K562 (cell line): ENCODE results near the gene KASH5. TPM values are rescaled to one million over a fixed set of nuclear protein-coding genes. Genes with fewer than 3 reads are reported as not detected.

Experiments
- ATF1 ChIP-seq, 2 experiments: fragments of 450-650 bp in 1 of 2; IDR thresholded peaks; 2 replicates each; pipeline ENCODE4 v1.6.1; 2016; ENCODE audit warnings: missing compliant biosample characterization in 1 of 2, missing genetic modification characterization in 1 of 2
- CBX3 ChIP-seq, 2 experiments: IDR thresholded peaks; 1 replicate in 1 of 2; 2 replicates in 1 of 2; pipeline ENCODE4 v1.6.1; 2012; ENCODE audit warnings: inconsistent platforms in 2 of 2, low read length in 2 of 2, borderline replicate concordance in 1 of 2, control low read depth in 1 of 2
- CHCHD3 ChIP-seq: fragments of 250-450 bp; sonication (Bioruptor Pico); IDR thresholded peaks from 2 replicates; pipeline ENCODE4 v2.1.2; 2022; ENCODE audit warnings: mild to moderate bottlenecking
- CREM ChIP-seq: IDR thresholded peaks from 2 replicates; pipeline ENCODE4 v1.6.1; 2014; ENCODE audit warnings: antibody characterized with exemption, low read depth
- FUS ChIP-seq: fragments of 200-400 bp; formaldehyde crosslinking; optimal IDR thresholded peaks from 2 replicates; pipeline ENCODE3; 2017; ENCODE audit warnings: low read depth, low read length
- IRF9 ChIP-seq: fragments of 450-650 bp; IDR thresholded peaks from 2 replicates; pipeline ENCODE4 v1.6.1; 2016; ENCODE audit warnings: missing biosample characterization, missing genetic modification characterization
- KAT7 ChIP-seq: sonication (generic); formaldehyde crosslinking; IDR thresholded peaks from 2 replicates; pipeline ENCODE4 v1.8.0; 2022; ENCODE audit warnings: missing genetic modification reagents, mild to moderate bottlenecking, borderline replicate concordance
- KLF13 ChIP-seq: fragments of 450-650 bp; IDR thresholded peaks from 2 replicates; pipeline ENCODE4 v1.6.1; 2016; ENCODE audit warnings: missing genetic modification characterization, low read depth, mild to moderate bottlenecking, missing compliant biosample characterization, moderate library complexity, borderline replicate concordance
- MYBL2 ChIP-seq, 2 experiments: fragments of 450-650 bp in 1 of 2; sonication (generic) in 1 of 2; formaldehyde crosslinking in 1 of 2; IDR thresholded peaks; 2 replicates each; pipeline versions ENCODE4 v1.6.1 to v1.8.1; 2017 to 2022; ENCODE audit warnings: borderline replicate concordance in 1 of 2, inconsistent platforms in 1 of 2, low read depth in 1 of 2, mild to moderate bottlenecking in 1 of 2, missing genetic modification reagents in 1 of 2, moderate library complexity in 1 of 2
- PRDM10 ChIP-seq: fragments of 450-650 bp; IDR thresholded peaks from 2 replicates; pipeline ENCODE4 v1.6.1; 2018; ENCODE audit not compliant: partially characterized antibody
- RHOXF2B ChIP-seq: fragments of 250-450 bp; sonication (Bioruptor Pico); conservative IDR thresholded peaks from 2 replicates; pipeline ENCODE4 v1.5.1; 2021
- SIX5 ChIP-seq, 2 experiments: IDR thresholded peaks; 2 replicates each; pipeline ENCODE4 v1.6.1; 2011; ENCODE audit warnings: low read length in 2 of 2, borderline replicate concordance in 1 of 2, low read depth in 1 of 2, mild to moderate bottlenecking in 1 of 2, moderate library complexity in 1 of 2; ENCODE audit not compliant: insufficient read depth in 1 of 2
- SMC3 ChIP-seq: conservative IDR thresholded peaks from 2 replicates; pipeline ENCODE4 v1.6.1; 2011; ENCODE audit warnings: low read depth, low read length, improper control_type of control experiment; ENCODE audit not compliant: insufficient read depth
- TFAP4 ChIP-seq: sonication (generic); formaldehyde crosslinking; IDR thresholded peaks from 2 replicates; pipeline ENCODE4 v1.8.0; 2022; ENCODE audit warnings: missing genetic modification reagents, mild to moderate bottlenecking, moderate library complexity, borderline replicate concordance
- USF1 ChIP-seq: sonication (generic); formaldehyde crosslinking; IDR thresholded peaks from 2 replicates; pipeline ENCODE4 v1.9.0; 2022; ENCODE audit warnings: mild to moderate bottlenecking, missing genetic modification reagents
- USF2 ChIP-seq: sonication (generic); formaldehyde crosslinking; IDR thresholded peaks from 2 replicates; pipeline ENCODE4 v1.5.0; 2020; ENCODE audit warnings: missing genetic modification reagents
- YY1 ChIP-seq, 3 experiments: IDR thresholded peaks; 2 replicates each; pipeline ENCODE4 v1.6.1; 2011; ENCODE audit warnings: low read length in 2 of 3, mild to moderate bottlenecking in 2 of 3, moderate library complexity in 2 of 3, borderline replicate concordance in 1 of 3, control low read depth in 1 of 3, low read depth in 1 of 3; ENCODE audit not compliant: insufficient read depth in 3 of 3, insufficient replicate concordance in 2 of 3, control insufficient read depth in 1 of 3, insufficient read length in 1 of 3; ENCODE audit errors: extremely low read depth in 1 of 3
- ZNF174 ChIP-seq: fragments of 250-450 bp; sonication (Bioruptor Pico); IDR thresholded peaks from 2 replicates; pipeline ENCODE4 v1.4.0; 2020; ENCODE audit warnings: mild to moderate bottlenecking
- polyA plus RNA-seq, 8 experiments: library from polyadenylated mRNA; depleted of rRNA in 4 of 8; stranded (reverse) in 5 of 8; unstranded in 3 of 8; fragments of >200 nt; fragmentation: Nextera tagmentation in 2 of 8; fragmentation: Illumina TruSeq in 1 of 8; extraction: Ambion mirVana in 2 of 8; extraction: Trizol in 1 of 8; gene quantifications; 2 replicates each; pipeline versions ENCODE4 v1.2.1 to v1.2.3, GENCODE V29; 2011 to 2014; ENCODE audit warnings: inconsistent platforms in 1 of 8, missing spikeins in 1 of 8
- total RNA-seq, 7 experiments: library from RNA; depleted of rRNA in 6 of 7; stranded (reverse); fragments of >200 nt in 6 of 7; fragmentation: Illumina TruSeq in 2 of 7; extraction: Trizol in 2 of 7; gene quantifications; 2 replicates each; pipeline versions ENCODE4 v1.2.1 to v1.2.3, GENCODE V29; 2011 to 2021; ENCODE audit warnings: low replicate concordance in 1 of 7

Gene KASH5
- total and polyA plus RNA-seq, 9 of the 15 experiments (the other 6 are each of a cell fraction or from before 2014, with no cell fraction given): 0.07 to 0.84 (median 0.34) TPM; not detected in 1

GRCh38 chr19:49347835-49348234 lies 40.2 kb upstream of the KASH5 start (continued):
- 0 out of 2 replicates have a peak, but pooled peaks have one; percentile 28 for TF ChIP-seq TFAP4 (CRISPR knock-in tag)
- TF ChIP-seq RHOXF2B (CRISPR knock-in tag): no peak
- TF ChIP-seq SMC3: 0 out of 2 replicates have a peak, but pooled peaks have one; percentile 8
- TF ChIP-seq USF2 (CRISPR knock-in tag): peak; percentile 93
- TF ChIP-seq CBX3 (IDR thresholded peaks at IDR 0.05; ENCODE audit: borderline replicate concordance in 1 of 2, low read length in 2 of 2): 0 out of 3 replicates have a peak, but pooled peaks of 1 of the 2 experiments have one; percentile 27
- TF ChIP-seq USF1: peak; percentile 93
- TF ChIP-seq ATF1 (CRISPR knock-in tag; IDR thresholded peaks at IDR 0.05): no peak
- TF ChIP-seq ATF1 (tag; IDR thresholded peaks at IDR 0.05): peak; percentile 45; the same call in 1 of the 2 replicates
- TF ChIP-seq PRDM10: peak; percentile 12
- TF ChIP-seq MYBL2 (IDR thresholded peaks at IDR 0.05; ENCODE audit: low read depth): no peak
- TF ChIP-seq MYBL2 (CRISPR knock-in tag; IDR thresholded peaks at IDR 0.05; ENCODE audit: borderline replicate concordance): no peak
- no peak for TF ChIP-seq KLF13 (tag)
- TF ChIP-seq CREM: peak; percentile 75
- TF ChIP-seq KAT7 (CRISPR knock-in tag): no peak
- no peak for TF ChIP-seq CHCHD3 (CRISPR knock-in tag)
- peak; percentile 37 to 93 (median 74) for TF ChIP-seq YY1 (IDR thresholded peaks at IDR 0.05; ENCODE audit: borderline replicate concordance in 1 of 3, control insufficient read depth in 1 of 3, extremely low read depth in 1 of 3, insufficient read depth in 3 of 3, insufficient read length in 1 of 3, insufficient replicate concordance in 2 of 3, low read depth in 1 of 3, low read length in 2 of 3)
- TF ChIP-seq SIX5 (IDR thresholded peaks at IDR 0.05; ENCODE audit: borderline replicate concordance in 1 of 2, insufficient read depth in 1 of 2, low read depth in 1 of 2, low read length in 2 of 2): peak; percentile 77 to 78; a peak in 3 of 4 replicates
- no peak for TF ChIP-seq FUS
- TF ChIP-seq ZNF174 (CRISPR knock-in tag): no peak
- TF ChIP-seq IRF9 (tag): no peak
